Thyroid gland (tissue), 4 donors: Measurements from ENCODE around the gene SPHK1.

ENCODE experiments used
- CTCF ChIP-seq, 6 experiments: fragments of 200-600 bp in 3 of 6; fragments of 450-650 bp in 3 of 6; sonication (generic) in 3 of 6; IDR thresholded peaks; one replicate each; pipeline ENCODE4 v1.5.1; 2016 to 2019; ENCODE audit warnings: antibody characterized with exemption in 6 of 6, mild to moderate bottlenecking in 2 of 6, inconsistent platforms in 1 of 6, moderate library complexity in 1 of 6
- POLR2A ChIP-seq, 2 donors: fragments of 450-650 bp; IDR thresholded peaks; one replicate each; pipeline ENCODE4 v1.6.1; 2017; ENCODE audit warnings: antibody characterized with exemption in 2 of 2, mild to moderate bottlenecking in 2 of 2, moderate library complexity in 1 of 2

- no peak for TF ChIP-seq POLR2A (IDR thresholded peaks at IDR 0.05)
- no peak for TF ChIP-seq CTCF (IDR thresholded peaks at IDR 0.05)
Observed at GRCh38 chr17:76381633-76382350, 2.6 kb upstream of the SPHK1 start.
